ENCODE data around the gene SMPD3. TPM values are rescaled to one million over a fixed set of nuclear protein-coding genes. Genes with fewer than 3 reads are reported as not detected.
"Not testable (repeated sequence)": the region's sequence is repeated elsewhere in the genome, so short reads cannot be mapped to it uniquely, and the experiment has no call there.

SMPD3 gene
- total RNA-seq (under 1 TPM; 0.04 to 0.21 (median 0.11) TPM), polyA plus RNA-seq (under 1 TPM; 0.04 to 0.18 (median 0.08) TPM)
- long read RNA-seq, donor 1, result 0 reads
- long read RNA-seq, donor 2, result 0 reads

GRCh38 chr16:68448360-68448970, at the start of gene SMPD3:
TSS of gene SMPD3 (minus strand) at chr16:68448508. CDS start at chr16:68372181, 76,327 bp downstream.
- no peak for TF ChIP-seq CTCF (IDR thresholded peaks at IDR 0.05)
- no peaks in the 10 kb centered on the region for H3K9me3 ChIP-seq
- intact Hi-C loops (cut with DNase I), result no loop called here
- H3K4me3 ChIP-seq, result peak within 1 kb of the TSS; percentile 70
- DNase-seq (peak; percentile 97 to 98), ATAC-seq (peak; percentile 99 to 100 (median 100))
- 1 to 2% (median 2%) methylated on average over 31 to 59 of the region's 59 CpGs for WGBS, 3 donors
- H3K36me3 ChIP-seq (ENCODE audit: insufficient read depth in 1 of 2, low read depth in 1 of 2), result no peaks in the 10 kb centered on the region
- H3K27me3 ChIP-seq (ENCODE audit: insufficient read depth in 3 of 3, low read length in 2 of 3), result peaks cover 0 to 26% (median 0%) of the 10 kb centered on the region in 3 donors
- no peak within 1 kb of the TSS for H3K27ac ChIP-seq
- peaks cover 12% of the 10 kb centered on the region for H3K4me1 ChIP-seq

GRCh38 chr16:68496689-68497088, 48.4 kb upstream of the SMPD3 start:
- 59 to 64% (median 63%) methylated on average over 8 of the region's 8 CpGs for WGBS, 3 donors
- no peaks in the 10 kb centered on the region for H3K9me3 ChIP-seq
- H3K27me3 ChIP-seq (ENCODE audit: insufficient read depth in 3 of 3, low read length in 2 of 3), result no peaks in the 10 kb centered on the region
- ATAC-seq, result no peak
- H3K36me3 ChIP-seq (ENCODE audit: insufficient read depth in 1 of 2, low read depth in 1 of 2), result no peaks in the 10 kb centered on the region
- TF ChIP-seq CTCF (IDR thresholded peaks at IDR 0.05), result no peak
- intact Hi-C loops (cut with DNase I), result no loop called here
- H3K27ac ChIP-seq, result no peak overlapping the region
- H3K4me1 ChIP-seq, result no peaks in the 10 kb centered on the region
- DNase-seq, result no peak
- no peak overlapping the region for H3K4me3 ChIP-seq

- H3K4me1 ChIP-seq; H3K36me3 ChIP-seq (ENCODE audit: insufficient read depth in 1 of 2, low read depth in 1 of 2); H3K9me3 ChIP-seq; H3K27ac ChIP-seq; intact Hi-C loops (cut with DNase I); H3K27me3 ChIP-seq (ENCODE audit: insufficient read depth in 3 of 3, low read length in 2 of 3); H3K4me3 ChIP-seq; DNase-seq; ATAC-seq: not testable (repeated sequence)
- WGBS, 3 donors, result 87 to 93% (median 91%) methylated on average over 5 of the region's 5 CpGs
These were observed 46.0 kb upstream of the SMPD3 start for GRCh38 chr16:68494261-68494660.

GRCh38 chr16:68493412-68494070, 45.2 kb upstream of the SMPD3 start:
- Histone ChIP-seq H3K4me1 (no peaks in the 10 kb centered on the region), H3K4me3 (no peak overlapping the region), H3K27ac (no peak overlapping the region), H3K9me3 (no peaks in the 10 kb centered on the region), H3K36me3 (ENCODE audit: insufficient read depth in 1 of 2, low read depth in 1 of 2) (no peaks in the 10 kb centered on the region), H3K27me3 (ENCODE audit: insufficient read depth in 3 of 3, low read length in 2 of 3) (no peaks in the 10 kb centered on the region)
- ATAC-seq (no peak), DNase-seq (no peak)
- WGBS, 3 donors, result 83 to 89% (median 88%) methylated on average over 5 of the region's 5 CpGs
- TF ChIP-seq CTCF (IDR thresholded peaks at IDR 0.05), result no peak
- intact Hi-C loops (cut with DNase I), result no loop called here

- no peak for TF ChIP-seq CTCF (IDR thresholded peaks at IDR 0.05)
- H3K9me3 ChIP-seq, result no peaks in the 10 kb centered on the region
- no peak overlapping the region for H3K4me3 ChIP-seq
- DNase-seq, result no peak
- H3K27me3 ChIP-seq (ENCODE audit: insufficient read depth in 3 of 3, low read length in 2 of 3), result no peaks in the 10 kb centered on the region
- H3K27ac ChIP-seq, result no peak overlapping the region
- WGBS, 3 donors, result 62 to 79% (median 77%) methylated on average over 5 to 6 of the region's 6 CpGs
- no peaks in the 10 kb centered on the region for H3K4me1 ChIP-seq
- no peaks in the 10 kb centered on the region for H3K36me3 ChIP-seq (ENCODE audit: insufficient read depth in 1 of 2, low read depth in 1 of 2)
- intact Hi-C loops (cut with DNase I), result no loop called here
- ATAC-seq, result peak in 1 of 4 donors; percentile 24
These were observed 44.5 kb upstream of the SMPD3 start for GRCh38 chr16:68492543-68493411.
